ENCODE results near the gene ARMC2. TPM values are rescaled to one million over a fixed set of nuclear protein-coding genes. Genes with fewer than 3 reads are reported as not detected.
A peak's percentile ranks its signal among the peaks of the same experiment; 100 is the strongest.

Gene ARMC2
- total RNA-seq, 1 donor, result 1.4 TPM

DNA sequence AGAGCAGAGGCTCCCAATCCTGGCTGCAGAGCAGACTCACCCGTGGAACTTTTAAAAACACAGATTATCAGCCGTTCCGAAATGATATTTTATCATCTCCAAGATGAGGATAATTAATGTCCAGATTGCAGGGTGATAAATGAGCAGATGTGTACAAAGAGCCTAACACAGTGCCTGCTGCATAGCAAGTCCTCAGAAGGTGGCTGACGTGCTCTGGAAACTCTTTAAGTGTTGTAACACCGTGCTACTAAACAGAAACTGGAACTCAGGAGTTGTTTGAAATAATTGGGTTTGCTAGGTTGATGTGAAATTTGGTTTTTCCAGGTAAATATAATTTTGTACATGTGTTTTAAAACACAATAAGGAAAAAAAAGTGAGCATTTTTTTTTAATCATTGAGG, 118.0 kb downstream of the ARMC2 start:
- TF ChIP-seq, protein P1, sequence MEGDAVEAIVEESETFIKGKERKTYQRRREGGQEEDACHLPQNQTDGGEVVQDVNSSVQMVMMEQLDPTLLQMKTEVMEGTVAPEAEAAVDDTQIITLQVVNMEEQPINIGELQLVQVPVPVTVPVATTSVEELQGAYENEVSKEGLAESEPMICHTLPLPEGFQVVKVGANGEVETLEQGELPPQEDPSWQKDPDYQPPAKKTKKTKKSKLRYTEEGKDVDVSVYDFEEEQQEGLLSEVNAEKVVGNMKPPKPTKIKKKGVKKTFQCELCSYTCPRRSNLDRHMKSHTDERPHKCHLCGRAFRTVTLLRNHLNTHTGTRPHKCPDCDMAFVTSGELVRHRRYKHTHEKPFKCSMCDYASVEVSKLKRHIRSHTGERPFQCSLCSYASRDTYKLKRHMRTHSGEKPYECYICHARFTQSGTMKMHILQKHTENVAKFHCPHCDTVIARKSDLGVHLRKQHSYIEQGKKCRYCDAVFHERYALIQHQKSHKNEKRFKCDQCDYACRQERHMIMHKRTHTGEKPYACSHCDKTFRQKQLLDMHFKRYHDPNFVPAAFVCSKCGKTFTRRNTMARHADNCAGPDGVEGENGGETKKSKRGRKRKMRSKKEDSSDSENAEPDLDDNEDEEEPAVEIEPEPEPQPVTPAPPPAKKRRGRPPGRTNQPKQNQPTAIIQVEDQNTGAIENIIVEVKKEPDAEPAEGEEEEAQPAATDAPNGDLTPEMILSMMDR (IDR thresholded peaks at IDR 0.05; ENCODE audit: extremely low read depth, low read depth, low read length), result no peak
- Histone ChIP-seq H3K9me3 (ENCODE audit: low read depth, low read length) (no peaks in the 10 kb centered on the region), H3K36me3 (ENCODE audit: insufficient read depth, low read length) (no peaks in the 10 kb centered on the region), H3K27me3 (ENCODE audit: insufficient read depth, low read length) (no peaks in the 10 kb centered on the region), H3K4me1 (ENCODE audit: insufficient read depth, low read length) (peaks cover 26% of the 10 kb centered on the region), H3K4me3 (ENCODE audit: insufficient read depth, low read length) (no peak overlapping the region), H3K79me2 (ENCODE audit: insufficient read depth, low read length) (no peaks in the 10 kb centered on the region), H4K20me1 (ENCODE audit: insufficient read depth, low read length) (no peaks in the 10 kb centered on the region), H3K4me2 (ENCODE audit: insufficient read depth, low read length) (peak overlapping the region; percentile 57), H3K27ac (ENCODE audit: low read depth, low read length) (no peak overlapping the region), H2AFZ (ENCODE audit: low read length) (no peak overlapping the region)
- DNase-seq (ENCODE audit: insufficient read length, low spot score, missing footprints), result no peak

DNA sequence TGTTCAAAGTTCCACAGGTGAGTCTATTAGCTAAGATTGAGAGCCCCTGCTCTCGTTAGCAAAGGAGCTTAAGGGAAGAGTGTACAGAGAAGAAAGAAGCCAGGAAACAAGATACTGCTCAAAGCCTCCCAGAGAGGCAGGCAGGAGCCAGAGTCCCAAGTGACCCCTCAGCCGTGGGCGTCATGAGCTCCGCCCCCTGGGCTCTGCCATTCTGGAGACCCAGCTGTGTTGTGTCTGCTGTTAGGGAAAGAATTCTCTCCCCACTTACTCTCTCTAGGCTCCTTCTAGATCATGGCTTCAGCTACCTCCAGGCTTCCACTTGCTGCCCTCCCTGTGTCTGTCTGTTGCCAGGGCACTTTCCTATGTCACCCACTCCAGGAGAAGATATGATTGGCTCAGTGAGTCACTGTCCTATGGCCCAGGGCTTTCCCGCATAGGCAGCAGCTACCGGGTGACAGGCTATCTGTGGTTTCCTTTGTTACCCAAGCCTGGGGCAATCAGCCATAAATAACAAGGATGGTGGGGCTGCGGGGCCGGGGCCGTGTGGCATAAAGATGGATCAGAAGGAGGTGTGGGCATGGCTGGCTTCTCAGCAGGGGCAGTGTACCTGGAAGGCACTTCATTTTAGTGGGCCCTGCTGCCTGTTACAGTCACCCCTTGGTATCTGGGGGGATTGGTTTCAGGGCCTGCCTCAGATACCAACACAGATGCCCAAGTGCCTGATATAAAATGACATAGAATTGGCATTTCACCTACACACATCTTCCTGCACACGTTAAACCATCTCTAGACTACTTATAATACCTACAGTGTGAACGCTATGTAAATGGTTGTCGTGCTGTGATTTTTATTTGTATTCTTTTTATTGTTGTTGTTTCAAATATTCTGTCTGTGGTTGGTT, 118.9 kb downstream of the ARMC2 start:
- Histone ChIP-seq H3K4me1 (ENCODE audit: insufficient read depth, low read length) (peaks cover 17% of the 10 kb centered on the region), H3K79me2 (ENCODE audit: insufficient read depth, low read length) (no peaks in the 10 kb centered on the region), H3K4me3 (ENCODE audit: insufficient read depth, low read length) (no peak overlapping the region), H3K36me3 (ENCODE audit: insufficient read depth, low read length) (no peaks in the 10 kb centered on the region), H3K27me3 (ENCODE audit: insufficient read depth, low read length) (no peaks in the 10 kb centered on the region), H4K20me1 (ENCODE audit: insufficient read depth, low read length) (no peaks in the 10 kb centered on the region), H3K27ac (ENCODE audit: low read depth, low read length) (peak overlapping the region; percentile 19), H3K4me2 (ENCODE audit: insufficient read depth, low read length) (peak overlapping the region; percentile 57), H2AFZ (ENCODE audit: low read length) (peak overlapping the region; percentile 73), H3K9me3 (ENCODE audit: low read depth, low read length) (no peaks in the 10 kb centered on the region)
- TF ChIP-seq, protein P1 (IDR thresholded peaks at IDR 0.05; ENCODE audit: extremely low read depth, low read depth, low read length), result no peak
- no peak for DNase-seq (ENCODE audit: insufficient read length, low spot score, missing footprints)

DNA sequence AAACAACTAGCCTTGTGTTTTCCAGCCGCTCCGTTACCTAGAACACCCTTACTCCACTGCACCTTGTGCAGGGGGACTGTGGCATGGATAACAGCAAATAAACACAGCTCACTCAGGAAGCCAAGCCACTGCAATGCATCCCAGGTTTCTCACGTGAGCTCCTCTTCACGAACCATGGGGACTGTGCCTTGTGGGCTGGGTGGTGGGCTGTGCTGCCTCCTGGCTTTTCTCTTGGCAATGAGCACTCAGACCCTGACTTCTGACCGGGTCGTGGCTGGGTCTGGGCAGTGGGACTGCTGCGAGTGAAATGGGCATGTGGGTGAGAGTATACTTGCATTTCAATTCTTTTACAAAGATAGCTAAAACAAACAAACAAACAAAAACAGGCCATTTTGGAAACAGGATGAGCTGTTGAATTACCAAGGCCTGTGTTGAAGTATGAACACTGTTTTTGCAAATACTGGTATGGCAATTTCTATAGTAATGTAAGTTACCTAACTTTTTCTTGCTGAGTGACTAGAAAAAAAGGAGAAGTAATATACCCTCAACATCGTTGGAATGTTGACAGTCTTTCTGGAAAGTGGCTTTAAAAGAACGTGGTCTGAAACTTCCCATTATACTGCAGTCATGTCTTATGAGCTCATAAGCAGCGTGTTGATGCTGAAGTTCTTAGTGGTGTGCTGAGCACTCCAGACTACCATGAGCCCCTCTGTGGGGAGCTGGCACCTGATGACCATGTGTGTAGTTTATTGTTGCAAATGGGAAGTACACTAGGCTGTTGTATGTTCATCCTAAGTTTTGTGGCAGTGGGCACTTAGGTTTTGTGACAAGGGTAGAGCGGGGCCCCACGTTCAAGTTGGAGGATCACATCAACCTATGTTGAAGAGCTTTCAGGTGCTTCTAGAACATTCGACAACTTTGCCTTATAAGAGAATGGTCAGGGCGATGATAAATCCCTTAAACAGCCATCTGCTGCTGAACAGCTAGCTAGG, 120.4 kb downstream of the ARMC2 start:
- no peak overlapping the region for H3K4me2 ChIP-seq (ENCODE audit: insufficient read depth, low read length)
- no peaks in the 10 kb centered on the region for H3K9me3 ChIP-seq (ENCODE audit: low read depth, low read length)
- H3K4me3 ChIP-seq (ENCODE audit: insufficient read depth, low read length), result no peak overlapping the region
- H4K20me1 ChIP-seq (ENCODE audit: insufficient read depth, low read length), result no peaks in the 10 kb centered on the region
- no peak overlapping the region for H2AFZ ChIP-seq (ENCODE audit: low read length)
- no peaks in the 10 kb centered on the region for H3K79me2 ChIP-seq (ENCODE audit: insufficient read depth, low read length)
- TF ChIP-seq, protein P1 (IDR thresholded peaks at IDR 0.05; ENCODE audit: extremely low read depth, low read depth, low read length), result no peak
- H3K36me3 ChIP-seq (ENCODE audit: insufficient read depth, low read length), result no peaks in the 10 kb centered on the region
- H3K4me1 ChIP-seq (ENCODE audit: insufficient read depth, low read length), result peaks cover 12% of the 10 kb centered on the region
- H3K27ac ChIP-seq (ENCODE audit: low read depth, low read length), result no peak overlapping the region
- no peak for DNase-seq (ENCODE audit: insufficient read length, low spot score, missing footprints)
- H3K27me3 ChIP-seq (ENCODE audit: insufficient read depth, low read length), result no peaks in the 10 kb centered on the region
